Omental fat pad (tissue), 4 donors: ENCODE data around the gene DNASE1. TPM values are rescaled to one million over a fixed set of nuclear protein-coding genes. Genes with fewer than 3 reads are reported as not detected.

Experiments
- ATAC-seq: fragments of 150-250 bp; one replicate; pipeline ENCODE4 v1.9.1; 2016; ENCODE audit warnings: mild to moderate bottlenecking, moderate library complexity; ENCODE audit not compliant: low FRiP score
- DNase-seq: peaks from one replicate; pipeline ENCODE4 v3.0.0-alpha.2; 2019; ENCODE audit warnings: low spot score
- total RNA-seq, 4 donors: library from RNA; depleted of rRNA; stranded (reverse); fragments of >200 nt; gene quantifications; one replicate each; pipeline ENCODE4 v1.1.0, GENCODE V29; 2016
- TF ChIP-seq, protein P1 (sequence below), 3 donors: fragments of 450-650 bp; IDR thresholded peaks; one replicate each; pipeline ENCODE4 v1.5.1; 2016 to 2017; ENCODE audit warnings: antibody characterized with exemption in 3 of 3, mild to moderate bottlenecking in 3 of 3, moderate library complexity in 2 of 3

DNASE1 gene
- total RNA-seq, 4 donors from 2014 or later = 4.6 to 14.8 (median 12.3) TPM

DNA sequence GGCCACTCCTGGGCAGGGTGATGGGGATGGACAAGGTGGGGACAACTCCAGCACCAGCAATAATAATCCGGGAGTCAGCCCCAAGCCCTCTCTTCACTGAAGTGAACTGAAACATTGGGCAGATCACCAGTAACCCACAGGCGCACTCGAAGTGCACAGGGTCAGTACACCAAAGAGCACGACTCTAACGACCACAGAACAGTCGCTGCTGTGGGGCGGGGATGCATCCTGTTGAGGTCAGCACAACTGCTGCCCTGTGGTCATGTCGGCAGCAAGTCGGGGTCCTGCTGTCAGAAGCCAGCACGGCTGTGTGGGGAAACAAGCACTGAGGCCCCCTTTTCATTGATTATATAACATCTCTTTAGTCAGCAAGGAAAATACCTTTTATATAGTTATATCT lies 14.6 kb downstream of the DNASE1 start:
- ATAC-seq (no peak), DNase-seq (no peak)
- TF ChIP-seq, protein P1, sequence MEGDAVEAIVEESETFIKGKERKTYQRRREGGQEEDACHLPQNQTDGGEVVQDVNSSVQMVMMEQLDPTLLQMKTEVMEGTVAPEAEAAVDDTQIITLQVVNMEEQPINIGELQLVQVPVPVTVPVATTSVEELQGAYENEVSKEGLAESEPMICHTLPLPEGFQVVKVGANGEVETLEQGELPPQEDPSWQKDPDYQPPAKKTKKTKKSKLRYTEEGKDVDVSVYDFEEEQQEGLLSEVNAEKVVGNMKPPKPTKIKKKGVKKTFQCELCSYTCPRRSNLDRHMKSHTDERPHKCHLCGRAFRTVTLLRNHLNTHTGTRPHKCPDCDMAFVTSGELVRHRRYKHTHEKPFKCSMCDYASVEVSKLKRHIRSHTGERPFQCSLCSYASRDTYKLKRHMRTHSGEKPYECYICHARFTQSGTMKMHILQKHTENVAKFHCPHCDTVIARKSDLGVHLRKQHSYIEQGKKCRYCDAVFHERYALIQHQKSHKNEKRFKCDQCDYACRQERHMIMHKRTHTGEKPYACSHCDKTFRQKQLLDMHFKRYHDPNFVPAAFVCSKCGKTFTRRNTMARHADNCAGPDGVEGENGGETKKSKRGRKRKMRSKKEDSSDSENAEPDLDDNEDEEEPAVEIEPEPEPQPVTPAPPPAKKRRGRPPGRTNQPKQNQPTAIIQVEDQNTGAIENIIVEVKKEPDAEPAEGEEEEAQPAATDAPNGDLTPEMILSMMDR (IDR thresholded peaks at IDR 0.05) = no peak

DNA sequence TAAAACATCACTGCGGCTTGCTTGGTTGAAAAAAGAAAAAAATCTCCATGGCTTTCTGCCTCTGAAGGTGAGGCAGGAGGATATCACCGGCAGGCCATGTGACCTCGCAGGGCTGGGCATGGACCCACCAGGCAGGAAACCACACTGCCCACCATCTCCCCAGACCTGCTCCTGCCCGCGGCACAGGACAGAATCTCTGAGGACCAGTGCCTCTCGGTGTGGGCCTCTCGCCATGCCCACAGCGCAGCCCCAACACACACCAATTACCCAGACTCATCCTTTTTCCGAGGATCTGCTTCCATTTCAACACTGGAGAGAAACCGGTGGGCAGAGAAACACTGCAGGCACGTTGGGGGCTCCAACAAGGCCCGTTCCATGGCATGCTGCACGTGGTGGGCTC lies 16.2 kb downstream of the DNASE1 start:
- no peak for ATAC-seq
- DNase-seq = no peak

DNA sequence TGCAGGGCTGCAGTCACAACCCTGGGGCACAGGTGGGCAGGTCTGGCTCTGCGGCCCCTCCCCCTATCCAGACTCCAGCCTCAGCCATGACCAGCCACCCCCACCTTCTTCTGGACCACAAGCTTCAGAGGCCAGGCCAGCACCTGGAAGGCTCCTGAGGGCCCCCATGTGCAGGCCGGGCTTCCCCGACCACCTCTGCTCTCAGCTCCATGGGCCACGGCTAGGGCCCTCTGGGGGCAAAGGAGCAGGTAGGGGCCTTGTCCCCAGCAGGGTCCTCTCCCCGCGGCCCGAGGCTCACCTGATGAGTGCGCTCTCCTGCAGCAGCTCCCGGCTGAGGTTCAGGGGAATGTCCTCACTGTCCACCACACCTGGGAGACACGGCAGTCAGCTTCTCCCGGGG lies 16.9 kb downstream of the DNASE1 start:
- TF ChIP-seq, protein P1 (IDR thresholded peaks at IDR 0.05) = no peak
- DNase-seq (no peak), ATAC-seq (no peak)

More for the DNA sequence above, 16.2 kb downstream of the DNASE1 start:
- TF ChIP-seq, protein P1 (IDR thresholded peaks at IDR 0.05) = no peak

DNA sequence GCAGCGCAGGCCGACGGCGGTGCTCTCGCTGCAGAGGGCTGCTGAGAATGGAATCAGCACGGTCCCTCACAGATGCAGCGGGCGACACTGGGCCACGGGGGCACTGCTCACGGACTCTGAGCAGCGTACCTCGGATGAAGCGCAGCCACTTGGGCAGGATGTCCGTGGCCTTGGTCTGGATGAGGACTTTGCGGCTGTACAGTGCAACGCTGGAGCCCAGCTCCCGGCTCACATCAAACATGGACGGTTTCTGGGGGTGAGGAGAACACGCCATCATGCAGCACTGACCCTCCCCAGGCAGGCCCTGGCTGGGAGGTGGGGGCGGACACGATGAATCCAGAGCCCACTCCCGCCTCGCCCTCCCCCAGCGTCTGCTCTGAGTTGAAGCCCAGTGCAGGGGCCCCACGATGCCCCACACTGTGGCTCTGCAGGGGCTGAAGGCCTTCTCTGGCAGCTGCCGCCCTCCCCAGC lies 18.1 kb downstream of the DNASE1 start:
- no peak for ATAC-seq
- TF ChIP-seq, protein P1 (IDR thresholded peaks at IDR 0.05) = no peak
- no peak for DNase-seq

DNA sequence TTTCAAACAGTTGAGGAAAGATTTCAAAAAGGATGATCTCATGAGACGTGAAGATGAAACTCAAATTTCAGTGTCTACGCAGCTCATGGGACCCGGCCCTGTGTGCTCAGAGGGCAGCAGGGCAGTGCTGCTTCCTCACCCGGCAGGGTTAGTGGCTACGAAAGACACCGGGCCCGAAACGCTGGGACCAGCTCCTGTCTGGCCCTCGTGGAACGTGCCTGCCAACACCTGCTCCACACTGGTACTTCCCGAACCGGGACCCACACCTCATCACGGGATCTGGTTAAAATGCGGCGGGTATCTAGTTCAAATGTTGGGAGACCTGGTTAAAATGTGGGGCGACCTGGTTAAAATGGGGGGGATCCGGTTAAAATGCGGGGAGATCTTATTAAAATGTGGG lies 18.7 kb downstream of the DNASE1 start:
- TF ChIP-seq, protein P1 (IDR thresholded peaks at IDR 0.05) = no peak
- DNase-seq (no peak), ATAC-seq (no peak)

DNA sequence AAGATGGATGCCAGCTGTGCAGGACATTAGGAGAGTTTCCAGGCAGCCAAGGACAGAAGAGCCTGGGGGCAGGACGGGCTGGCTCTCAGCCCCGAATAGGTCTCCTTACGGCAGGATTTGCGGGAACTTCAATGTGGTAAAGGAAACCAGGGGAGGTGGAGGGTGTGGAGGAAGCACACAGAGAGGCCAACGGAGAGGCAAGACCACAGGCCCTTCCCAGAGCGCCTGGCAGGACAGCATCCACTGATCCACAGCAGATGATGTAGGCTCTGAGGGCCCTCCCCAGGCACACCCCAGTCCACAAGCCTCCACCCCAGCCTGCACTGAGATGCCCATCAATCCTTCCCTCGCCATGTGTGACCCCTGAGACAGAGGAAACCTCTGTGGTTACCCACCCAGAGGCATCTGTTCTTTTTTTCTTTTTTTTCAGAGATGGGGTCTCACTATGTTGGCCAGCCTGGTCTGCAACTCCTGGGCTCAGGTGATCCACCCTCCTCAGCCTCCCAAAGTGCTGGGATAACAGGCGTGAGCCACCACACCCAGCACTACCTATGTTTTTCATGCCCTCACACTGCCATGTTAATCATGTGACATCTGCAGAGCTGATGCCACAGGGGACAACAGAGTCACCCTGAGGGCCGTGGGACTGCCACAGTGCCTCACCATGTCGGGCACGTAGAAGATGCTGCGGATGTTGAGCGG lies 19.3 kb downstream of the DNASE1 start:
- DNase-seq (no peak), ATAC-seq (no peak)
- TF ChIP-seq, protein P1 (IDR thresholded peaks at IDR 0.05) = no peak
